B cell (primary cell): ENCODE results near the gene PAX4. TPM values are rescaled to one million over a fixed set of nuclear protein-coding genes. Genes with fewer than 3 reads are reported as not detected.

Experiments used
- ATAC-seq: fragments of 200-7000 bp; cut with Tn5 transposase; one replicate; pipeline ENCODE4 v1.10.0; 2021; ENCODE audit warnings: low read depth, mild to moderate bottlenecking, moderate number of reproducible peaks, moderate library complexity
- CTCF ChIA-PET: fragments of 350-600 bp; sonication (Branson Sonifier 250); formaldehyde crosslinking; loops from one replicate; lab custom pipeline; 2021; ENCODE audit warnings: antibody characterized with exemption, inconsistent platforms; lab: Charles Lee
- POLR2A ChIA-PET: fragments of 350-600 bp; sonication (Branson Sonifier 250); formaldehyde crosslinking; loops from one replicate; lab custom pipeline; 2021; ENCODE audit warnings: antibody characterized with exemption; lab: Charles Lee
- DNase-seq: peaks from one replicate; pipeline ENCODE4 v3.0.0; 2013
- H2AFZ ChIP-seq: 2 replicates; pipeline ENCODE4 v1.6.1; 2012; ENCODE audit warnings: mild to moderate bottlenecking, low read depth, low read length; ENCODE audit not compliant: insufficient read depth, poor library complexity, severe bottlenecking
- H3K27ac ChIP-seq, 2 donors: 1 replicate in 1 of 2; 2 replicates in 1 of 2; pipeline ENCODE4 v1.5.1; 2012 to 2013; ENCODE audit warnings: low read length in 2 of 2, mild to moderate bottlenecking in 2 of 2, moderate library complexity in 1 of 2
- H3K27me3 ChIP-seq, 4 experiments: fragments of 200-600 bp in 1 of 4; sonication (generic) in 1 of 4; replicated peaks in 1 of 4; 1 replicate in 2 of 4; 2 replicates in 2 of 4; pipeline versions ENCODE4 v1.6.1 to v1.7.0; 2013 to 2016; ENCODE audit warnings: low read length in 3 of 4, mild to moderate bottlenecking in 2 of 4, mixed read lengths in 1 of 4, moderate library complexity in 1 of 4; ENCODE audit not compliant: insufficient read depth in 4 of 4, control insufficient read depth in 3 of 4; ENCODE audit errors: control extremely low read depth in 1 of 4
- H3K36me3 ChIP-seq, 2 experiments: replicated peaks in 1 of 2; 1 replicate in 1 of 2; 2 replicates in 1 of 2; pipeline versions ENCODE4 v1.6.1 to v1.7.1; 2013; ENCODE audit warnings: low read length in 1 of 2; ENCODE audit not compliant: insufficient read depth in 2 of 2, control insufficient read depth in 1 of 2; ENCODE audit errors: control extremely low read depth in 1 of 2, extremely low read depth in 1 of 2
- H3K4me1 ChIP-seq, 2 donors: fragments of 200-600 bp in 1 of 2; sonication (generic) in 1 of 2; 1 replicate in 1 of 2; 2 replicates in 1 of 2; pipeline versions ENCODE4 v1.5.1 to v1.6.1; 2013 to 2017; ENCODE audit warnings: low read length in 2 of 2; ENCODE audit not compliant: control insufficient read depth in 2 of 2, insufficient read depth in 2 of 2
- H3K4me2 ChIP-seq: replicated peaks from 2 replicates; pipeline ENCODE3; 2012; ENCODE audit warnings: mild to moderate bottlenecking, low read depth, low read length; ENCODE audit not compliant: poor library complexity, severe bottlenecking
- H3K4me3 ChIP-seq, 5 experiments: fragments of 200-600 bp in 1 of 5; sonication (generic) in 1 of 5; 1 replicate in 3 of 5; 2 replicates in 2 of 5; pipeline versions ENCODE4 v1.5.1 to v1.7.0; 2011 to 2016; ENCODE audit warnings: low read length in 4 of 5, mild to moderate bottlenecking in 4 of 5, low read depth in 2 of 5, control low read depth in 1 of 5, moderate library complexity in 1 of 5; ENCODE audit not compliant: insufficient read depth in 1 of 5; ENCODE audit errors: control extremely low read depth in 1 of 5, extremely low read depth in 1 of 5
- H3K79me2 ChIP-seq: fragments of 200-600 bp; sonication (generic); one replicate; pipeline ENCODE4 v1.6.0; 2016; ENCODE audit warnings: low read length; ENCODE audit not compliant: control insufficient read depth, insufficient read depth
- H3K9ac ChIP-seq: fragments of 200-600 bp; sonication (generic); 2 replicates; pipeline ENCODE4 v1.6.1; 2017; ENCODE audit warnings: mild to moderate bottlenecking, low read length, moderate library complexity
- H3K9me3 ChIP-seq, 3 donors: one replicate each; pipeline versions ENCODE4 v1.6.1 to v1.7.1; 2013; ENCODE audit warnings: low read length in 2 of 3; ENCODE audit not compliant: control insufficient read depth in 2 of 3, insufficient read depth in 1 of 3; ENCODE audit errors: control extremely low read depth in 1 of 3
- H4K20me1 ChIP-seq: 2 replicates; pipeline ENCODE4 v1.6.0; 2012; ENCODE audit warnings: mild to moderate bottlenecking, low read length; ENCODE audit not compliant: insufficient read depth, control insufficient read depth, poor library complexity, severe bottlenecking
- H3K27ac Mint-ChIP-seq: one replicate; pipeline ENCODE4 v1.8.0; 2021; ENCODE audit warnings: mixed read lengths
- H3K27me3 Mint-ChIP-seq: one replicate; pipeline ENCODE4 v1.8.0; 2021; ENCODE audit warnings: mixed read lengths
- H3K4me1 Mint-ChIP-seq: one replicate; pipeline ENCODE4 v1.8.0; 2021; ENCODE audit warnings: mixed read lengths
- H3K4me3 Mint-ChIP-seq: one replicate; pipeline ENCODE4 v1.8.0; 2021; ENCODE audit warnings: mixed read lengths
- H3K9me3 Mint-ChIP-seq: one replicate; pipeline ENCODE4 v1.8.0; 2022; ENCODE audit warnings: mixed read lengths; ENCODE audit not compliant: insufficient read depth
- EZH2 ChIP-seq: IDR thresholded peaks from 2 replicates; pipeline ENCODE4 v1.6.1; 2012; ENCODE audit warnings: borderline replicate concordance, low read depth, mild to moderate bottlenecking, moderate library complexity, low read length; ENCODE audit not compliant: insufficient read depth, poor library complexity, severe bottlenecking
- WGBS: methylation state at CpG from one replicate; pipeline ENCODE4 v1.1.5; 2013; ENCODE audit warnings: missing lambda C conversion rate; ENCODE audit not compliant: insufficient coverage; 5-methylcytosine and 5-hydroxymethylcytosine counted together
- intact Hi-C: fragments of 100-400 bp; cut with micrococcal nuclease; formaldehyde crosslinking; loops from one replicate; pipeline ENCODE4 v1.10.0; 2022
- polyA plus RNA-seq: library from polyadenylated mRNA; depleted of rRNA; stranded (reverse); fragments of >200 nt; gene quantifications from 2 replicates; pipeline ENCODE4 v1.2.3, GENCODE V29; 2012
- total RNA-seq, 2 donors: library from RNA; stranded (reverse); fragments of 120-200 nt in 1 of 2; gene quantifications; 1 replicate in 1 of 2; 2 replicates in 1 of 2; pipeline versions ENCODE4 v1.2.3 to v1.2.4, GENCODE V29; 2013 to 2022
- TF ChIP-seq, protein P1 (sequence below): fragments of 200-600 bp; IDR thresholded peaks from one replicate; pipeline ENCODE4 v1.8.0; 2022; ENCODE audit warnings: antibody characterized with exemption, mild to moderate bottlenecking

Gene PAX4
- total and polyA plus RNA-seq, 2 donors (not counting 1 experiment from before 2014, with no cell fraction given): not detected

GRCh38 chr7:127566242-127566641 is 51.7 kb downstream of the PAX4 start:
- POLR2A ChIA-PET: no interaction called here
- intact Hi-C loops: no loop called here
- Mint-ChIP-seq H3K9me3 (no peaks in the 10 kb centered on the region), H3K27ac (no peak overlapping the region), H3K27me3 (no peaks in the 10 kb centered on the region), H3K4me1 (no peaks in the 10 kb centered on the region), H3K4me3 (no peak overlapping the region)
- Histone ChIP-seq H3K4me2 (no peak overlapping the region), H3K36me3 (no peaks in the 10 kb centered on the region), H3K4me3 (no peak overlapping the region), H3K9ac (no peak overlapping the region), H3K9me3 (no peaks in the 10 kb centered on the region), H3K27ac (no peak overlapping the region), H4K20me1 (no peaks in the 10 kb centered on the region), H3K4me1 (no peaks in the 10 kb centered on the region), H3K79me2 (no peaks in the 10 kb centered on the region), H3K27me3 (no peaks in the 10 kb centered on the region), H2AFZ (no peak overlapping the region)
- CTCF ChIA-PET: no interaction called here
- DNase-seq (no peak), ATAC-seq (no peak)
- TF ChIP-seq, protein P1, sequence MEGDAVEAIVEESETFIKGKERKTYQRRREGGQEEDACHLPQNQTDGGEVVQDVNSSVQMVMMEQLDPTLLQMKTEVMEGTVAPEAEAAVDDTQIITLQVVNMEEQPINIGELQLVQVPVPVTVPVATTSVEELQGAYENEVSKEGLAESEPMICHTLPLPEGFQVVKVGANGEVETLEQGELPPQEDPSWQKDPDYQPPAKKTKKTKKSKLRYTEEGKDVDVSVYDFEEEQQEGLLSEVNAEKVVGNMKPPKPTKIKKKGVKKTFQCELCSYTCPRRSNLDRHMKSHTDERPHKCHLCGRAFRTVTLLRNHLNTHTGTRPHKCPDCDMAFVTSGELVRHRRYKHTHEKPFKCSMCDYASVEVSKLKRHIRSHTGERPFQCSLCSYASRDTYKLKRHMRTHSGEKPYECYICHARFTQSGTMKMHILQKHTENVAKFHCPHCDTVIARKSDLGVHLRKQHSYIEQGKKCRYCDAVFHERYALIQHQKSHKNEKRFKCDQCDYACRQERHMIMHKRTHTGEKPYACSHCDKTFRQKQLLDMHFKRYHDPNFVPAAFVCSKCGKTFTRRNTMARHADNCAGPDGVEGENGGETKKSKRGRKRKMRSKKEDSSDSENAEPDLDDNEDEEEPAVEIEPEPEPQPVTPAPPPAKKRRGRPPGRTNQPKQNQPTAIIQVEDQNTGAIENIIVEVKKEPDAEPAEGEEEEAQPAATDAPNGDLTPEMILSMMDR: no peak
- no peak for TF ChIP-seq EZH2
- WGBS: 83% methylated on average over 1 of the region's 3 CpGs

Other genes starting within 250 kb of the PAX4 start
- gene ZNF800, start 225.4 kb downstream of the PAX4 start, total RNA-seq: 62.9 and 64.7 TPM in 2 replicates
- gene ZNF800, start 225.4 kb downstream of the PAX4 start, polyA plus RNA-seq: 22.6 and 28.8 TPM in 2 replicates
- 25.5 and 26.4 TPM in 2 replicates for gene GCC1, start 32.5 kb downstream of the PAX4 start, total RNA-seq
- gene GCC1, start 32.5 kb downstream of the PAX4 start, polyA plus RNA-seq: 10.3 and 15.8 TPM in 2 replicates
- gene ARF5, start 29.7 kb downstream of the PAX4 start, total RNA-seq: 77.1 and 85.5 TPM in 2 replicates
- gene ARF5, start 29.7 kb downstream of the PAX4 start, polyA plus RNA-seq: 234 and 248 TPM in 2 replicates
- 4.6 and 5.5 TPM in 2 replicates for gene FSCN3, start 24.4 kb downstream of the PAX4 start, total RNA-seq
- 2.0 and 6.3 TPM in 2 replicates for gene FSCN3, start 24.4 kb downstream of the PAX4 start, polyA plus RNA-seq
- gene SND1, start 34.1 kb upstream of the PAX4 start, total RNA-seq: 161 and 165 TPM in 2 replicates
- gene SND1, start 34.1 kb upstream of the PAX4 start, polyA plus RNA-seq: 31.8 and 44.4 TPM in 2 replicates